Upper lobe of left lung (tissue), 6 donors: ENCODE measurements around the gene CAMK2B. TPM values are rescaled to one million over a fixed set of nuclear protein-coding genes. Genes with fewer than 3 reads are reported as not detected.

Experiments used
- ATAC-seq, 2 donors: fragments of 200-7000 bp; cut with Tn5 transposase; one replicate each; pipeline ENCODE4 v1.9.1; 2022; ENCODE audit warnings: mild to moderate bottlenecking in 2 of 2, moderate library complexity in 2 of 2; ENCODE audit not compliant: low FRiP score in 2 of 2
- DNase-seq, 2 donors: peaks; one replicate each; pipeline ENCODE4 v3.0.0-alpha.2; 2019 to 2020
- H3K27ac ChIP-seq, 4 donors: fragments of 200-600 bp; sonication (generic); one replicate each; pipeline ENCODE4 v1.5.1; 2016 to 2019
- H3K27me3 ChIP-seq, 4 donors: fragments of 200-600 bp; sonication (generic); one replicate each; pipeline ENCODE4 v1.5.1; 2017 to 2019
- H3K36me3 ChIP-seq, 4 donors: fragments of 200-600 bp; sonication (generic); one replicate each; pipeline ENCODE4 v1.5.1; 2016 to 2019
- H3K4me1 ChIP-seq, 4 donors: fragments of 200-600 bp; sonication (generic); one replicate each; pipeline ENCODE4 v1.5.1; 2018 to 2019
- H3K4me3 ChIP-seq, 4 donors: fragments of 200-600 bp; sonication (generic); one replicate each; pipeline ENCODE4 v1.5.1; 2017 to 2019; ENCODE audit warnings: mild to moderate bottlenecking in 2 of 4, moderate library complexity in 1 of 4
- H3K9me3 ChIP-seq, 4 donors: fragments of 200-600 bp; sonication (generic); one replicate each; pipeline ENCODE4 v1.5.1; 2018 to 2019
- EP300 ChIP-seq, 4 donors: sonication (generic); formaldehyde crosslinking; IDR thresholded peaks; one replicate each; pipeline ENCODE4 v1.5.1; 2017; ENCODE audit warnings: antibody characterized with exemption in 4 of 4, control low read depth in 2 of 4
- POLR2A ChIP-seq, 4 donors: fragments of 450-650 bp; IDR thresholded peaks; one replicate each; pipeline ENCODE4 v1.5.1; 2016 to 2017; ENCODE audit warnings: antibody characterized with exemption in 4 of 4, mild to moderate bottlenecking in 2 of 4
- POLR2AphosphoS5 ChIP-seq, 2 donors: sonication (generic); formaldehyde crosslinking; IDR thresholded peaks; one replicate each; pipeline ENCODE4 v1.5.1; 2017; ENCODE audit warnings: antibody characterized with exemption in 2 of 2
- WGBS, 2 donors: methylation state at CpG; one replicate each; pipeline ENCODE4 v1.1.5; 2017 to 2018; 5-methylcytosine and 5-hydroxymethylcytosine counted together
- total RNA-seq, 6 donors: library from RNA; depleted of rRNA in 4 of 6; stranded (reverse); fragments of >200 nt in 4 of 6; gene quantifications; one replicate each; pipeline versions ENCODE4 v1.1.0 to v1.2.1, GENCODE V29; 2016 to 2021
- TF ChIP-seq, protein P1 (sequence below), 6 experiments: fragments of 450-650 bp in 4 of 6; fragments of 200-600 bp in 2 of 6; sonication (generic) in 2 of 6; IDR thresholded peaks; one replicate each; pipeline ENCODE4 v1.5.1; 2016 to 2019; ENCODE audit warnings: antibody characterized with exemption in 6 of 6
- donor health status: DM: no; HTN: no; CAD: no; lungs with moderate emphysema.
- donor health status: DM: no; HTN: yes; CAD: no; lungs with severe emphysema.

Gene CAMK2B
- total RNA-seq, 6 donors from 2014 or later: 0.09 to 1.8 (median 0.27) TPM; not detected in 3

DNA sequence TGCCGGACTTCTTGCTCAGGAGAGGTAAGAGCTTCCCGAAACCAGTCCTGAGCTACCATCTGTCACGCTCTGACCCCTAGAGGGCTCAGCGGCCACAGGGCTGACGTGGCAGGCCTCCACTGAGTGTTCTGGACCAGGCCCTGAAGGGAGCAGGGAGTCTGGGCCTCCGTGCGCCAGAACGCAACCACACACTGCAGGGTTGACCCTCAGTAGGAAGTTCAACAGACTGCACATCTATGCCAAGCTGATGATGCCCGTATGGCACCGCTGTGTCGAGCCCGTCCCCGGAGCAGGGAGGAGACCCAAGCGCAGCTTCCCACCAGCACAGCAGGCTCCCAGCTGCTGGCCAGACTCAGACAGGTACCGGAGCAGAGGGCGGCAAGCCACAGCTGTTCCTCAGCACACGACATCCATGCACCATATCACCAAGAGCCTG, 39.2 kb downstream of the CAMK2B start:
- Histone ChIP-seq H3K27ac (no peak overlapping the region), H3K4me1 (peaks cover 0 to 5% (median 3%) of the 10 kb centered on the region in 4 donors), H3K36me3 (no peaks in the 10 kb centered on the region), H3K27me3 (peaks cover 0 to 1% (median 0%) of the 10 kb centered on the region in 4 donors), H3K9me3 (no peaks in the 10 kb centered on the region), H3K4me3 (no peak overlapping the region)
- ATAC-seq (no peak), DNase-seq (peak; percentile 15 to 54)
- WGBS, 2 donors: 91 to 93% methylated on average over 2 to 7 of the region's 17 CpGs
- no peak for TF ChIP-seq POLR2AphosphoS5 (IDR thresholded peaks at IDR 0.05)
- TF ChIP-seq, protein P1, sequence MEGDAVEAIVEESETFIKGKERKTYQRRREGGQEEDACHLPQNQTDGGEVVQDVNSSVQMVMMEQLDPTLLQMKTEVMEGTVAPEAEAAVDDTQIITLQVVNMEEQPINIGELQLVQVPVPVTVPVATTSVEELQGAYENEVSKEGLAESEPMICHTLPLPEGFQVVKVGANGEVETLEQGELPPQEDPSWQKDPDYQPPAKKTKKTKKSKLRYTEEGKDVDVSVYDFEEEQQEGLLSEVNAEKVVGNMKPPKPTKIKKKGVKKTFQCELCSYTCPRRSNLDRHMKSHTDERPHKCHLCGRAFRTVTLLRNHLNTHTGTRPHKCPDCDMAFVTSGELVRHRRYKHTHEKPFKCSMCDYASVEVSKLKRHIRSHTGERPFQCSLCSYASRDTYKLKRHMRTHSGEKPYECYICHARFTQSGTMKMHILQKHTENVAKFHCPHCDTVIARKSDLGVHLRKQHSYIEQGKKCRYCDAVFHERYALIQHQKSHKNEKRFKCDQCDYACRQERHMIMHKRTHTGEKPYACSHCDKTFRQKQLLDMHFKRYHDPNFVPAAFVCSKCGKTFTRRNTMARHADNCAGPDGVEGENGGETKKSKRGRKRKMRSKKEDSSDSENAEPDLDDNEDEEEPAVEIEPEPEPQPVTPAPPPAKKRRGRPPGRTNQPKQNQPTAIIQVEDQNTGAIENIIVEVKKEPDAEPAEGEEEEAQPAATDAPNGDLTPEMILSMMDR (IDR thresholded peaks at IDR 0.05): no peak
- TF ChIP-seq POLR2A (IDR thresholded peaks at IDR 0.05): no peak
- TF ChIP-seq EP300 (IDR thresholded peaks at IDR 0.05): no peak

DNA sequence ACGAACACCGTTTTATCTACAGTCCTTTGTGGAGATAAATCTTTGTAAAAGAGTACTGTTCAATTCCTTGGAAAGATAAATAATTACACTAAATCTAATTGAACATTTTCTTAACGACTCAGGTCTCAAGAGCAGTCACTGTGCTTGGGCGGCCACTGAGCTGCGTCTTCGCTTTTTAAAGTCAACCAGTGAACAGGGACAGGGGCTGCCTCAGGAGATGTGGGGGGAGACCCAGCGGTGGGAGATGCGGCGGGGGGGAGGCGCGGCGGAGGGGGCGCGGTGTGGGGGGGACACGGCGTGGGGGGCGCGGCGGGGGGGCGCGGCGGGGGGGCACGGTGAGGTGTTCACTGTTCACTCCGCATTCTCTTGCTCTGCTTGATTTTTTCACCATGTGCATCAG, 39.8 kb downstream of the CAMK2B start:
- WGBS, 2 donors: 88 to 90% methylated on average over 24 of the region's 24 CpGs

DNA sequence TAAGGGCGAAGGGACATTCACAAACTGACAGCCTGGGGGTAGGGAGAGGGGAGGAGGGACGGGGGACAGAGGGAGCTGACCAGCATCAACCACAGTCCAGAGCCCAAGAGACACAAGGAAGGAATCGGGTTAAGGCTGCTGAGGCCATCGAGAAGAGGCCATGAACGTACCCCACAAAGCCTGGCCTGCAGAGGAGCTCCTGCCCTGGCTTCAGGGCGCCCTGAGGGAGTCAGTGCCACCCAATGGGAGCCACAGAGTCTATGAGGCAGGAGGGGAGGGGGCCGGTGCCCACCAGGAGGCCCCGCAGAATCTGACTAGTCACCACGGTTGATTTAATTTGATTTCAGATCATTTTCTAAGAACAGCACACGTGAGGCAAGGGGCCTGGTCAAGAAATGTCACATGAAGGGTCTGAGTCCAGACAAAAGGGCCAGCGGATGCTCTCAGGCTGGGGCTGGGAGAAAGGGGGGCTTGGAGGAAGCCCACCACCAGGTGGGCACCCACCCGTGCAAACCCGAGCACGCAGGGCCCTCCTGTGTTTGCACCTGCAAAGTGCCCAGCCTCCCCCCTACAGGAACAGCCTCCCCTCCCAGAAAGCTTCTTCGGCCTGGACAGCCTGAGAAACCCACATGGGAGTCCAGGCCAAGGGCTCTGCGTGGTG, 40.4 kb downstream of the CAMK2B start:
- Histone ChIP-seq H3K9me3 (no peaks in the 10 kb centered on the region), H3K27ac (no peak overlapping the region), H3K4me3 (no peak overlapping the region), H3K36me3 (no peaks in the 10 kb centered on the region), H3K27me3 (peaks cover 0 to 1% (median 0%) of the 10 kb centered on the region in 4 donors), H3K4me1 (no peaks in the 10 kb centered on the region)
- peak; percentile 18 to 28 for DNase-seq
- no peak for TF ChIP-seq POLR2A (IDR thresholded peaks at IDR 0.05)
- TF ChIP-seq POLR2AphosphoS5 (IDR thresholded peaks at IDR 0.05): no peak
- TF ChIP-seq, protein P1 (IDR thresholded peaks at IDR 0.05): no peak
- no peak for TF ChIP-seq EP300 (IDR thresholded peaks at IDR 0.05)
- ATAC-seq: no peak
- WGBS, 2 donors: 88 to 95% methylated on average over 11 to 16 of the region's 16 CpGs

More for the DNA sequence above, 39.8 kb downstream of the CAMK2B start:
- H3K27me3 ChIP-seq: peaks cover 0 to 1% (median 0%) of the 10 kb centered on the region in 4 donors
- no peaks in the 10 kb centered on the region for H3K4me1 ChIP-seq
- H3K36me3 ChIP-seq: no peaks in the 10 kb centered on the region
- peak; percentile 17 to 34 for DNase-seq
- no peaks in the 10 kb centered on the region for H3K9me3 ChIP-seq
- no peak for ATAC-seq
- no peak overlapping the region for H3K4me3 ChIP-seq
- no peak for TF ChIP-seq EP300 (IDR thresholded peaks at IDR 0.05)
- TF ChIP-seq, protein P1 (IDR thresholded peaks at IDR 0.05): no peak
- TF ChIP-seq POLR2AphosphoS5 (IDR thresholded peaks at IDR 0.05): no peak
- no peak for TF ChIP-seq POLR2A (IDR thresholded peaks at IDR 0.05)
- H3K27ac ChIP-seq: no peak overlapping the region

DNA sequence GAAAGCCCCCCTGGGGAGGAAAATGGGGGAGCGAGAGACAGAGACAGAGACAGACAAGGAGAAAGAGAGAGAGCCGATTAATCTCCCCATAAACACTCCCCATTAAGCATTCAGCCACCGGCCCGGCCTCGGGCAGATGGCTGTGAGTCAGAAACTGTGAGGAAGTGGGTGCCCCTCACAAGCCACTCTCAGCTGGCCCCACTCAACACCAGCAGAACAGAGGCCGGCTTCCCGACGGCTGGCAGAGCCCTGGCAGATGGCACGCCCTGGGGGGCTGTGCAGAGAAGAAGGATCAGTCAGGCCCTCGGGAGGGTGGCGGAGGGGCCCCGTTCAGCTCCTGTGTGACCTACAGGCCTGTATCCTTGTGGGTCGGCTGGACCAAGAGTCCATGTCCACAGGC, 41.2 kb downstream of the CAMK2B start:
- ATAC-seq (no peak), DNase-seq (peak; percentile 15 to 55)
- Histone ChIP-seq H3K27me3 (peaks cover 0 to 1% (median 0%) of the 10 kb centered on the region in 4 donors), H3K27ac (no peak overlapping the region), H3K9me3 (no peaks in the 10 kb centered on the region), H3K4me1 (no peaks in the 10 kb centered on the region), H3K4me3 (no peak overlapping the region), H3K36me3 (no peaks in the 10 kb centered on the region)
- TF ChIP-seq POLR2AphosphoS5 (IDR thresholded peaks at IDR 0.05) (no peak), POLR2A (IDR thresholded peaks at IDR 0.05) (no peak), EP300 (IDR thresholded peaks at IDR 0.05) (no peak)
- TF ChIP-seq, protein P1 (IDR thresholded peaks at IDR 0.05): no peak
- 70 to 84% methylated on average over 8 to 13 of the region's 13 CpGs for WGBS, 2 donors
